ENCODE measurements around the gene SON. TPM values are rescaled to one million over a fixed set of nuclear protein-coding genes. Genes with fewer than 3 reads are reported as not detected.

The SON gene
- total RNA-seq, 1 experiment from 2014 or later = 329 TPM

DNA sequence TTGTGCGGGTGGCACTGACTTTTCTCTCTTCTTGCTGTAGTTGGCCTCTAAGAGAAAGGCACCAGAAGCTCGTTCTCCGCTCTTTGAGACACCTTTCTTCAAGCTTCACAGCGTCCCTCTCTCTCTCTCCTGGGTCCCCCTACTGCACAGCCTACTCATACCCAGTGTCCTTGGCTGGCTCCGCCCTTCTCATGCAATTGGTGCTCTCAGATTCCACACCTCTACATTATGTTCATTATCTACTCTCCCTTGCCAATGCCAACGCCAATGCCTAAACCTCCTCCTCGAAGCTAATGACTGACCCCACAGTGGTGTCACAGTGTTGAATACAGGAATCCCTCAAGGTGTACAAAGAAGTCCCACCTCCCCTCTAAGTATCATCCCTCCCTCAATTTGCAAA, 46.5 kb upstream of the SON start:
- no peak overlapping the region for H3T11ph ChIP-seq (ENCODE audit: low read length)
- no peaks in the 10 kb centered on the region for H3K4me1 ChIP-seq (ENCODE audit: insufficient read depth, low read length)
- no peaks in the 10 kb centered on the region; a peak in 2 of 5 replicates for H3K9me3 Mint-ChIP-seq
- H3K18ac ChIP-seq (ENCODE audit: insufficient read length, low read depth, low read length) = no peak overlapping the region
- peak overlapping the region in 1 of 2 experiments; percentile 26; a peak in 1 of 5 replicates for H3K4me3 Mint-ChIP-seq
- H3K79me1 ChIP-seq (ENCODE audit: insufficient read depth, low read depth, low read length, poor library complexity, severe bottlenecking) = no peaks in the 10 kb centered on the region
- H2AK5ac ChIP-seq (ENCODE audit: insufficient read length, low read length) = no peak overlapping the region
- H2BK120ac ChIP-seq (ENCODE audit: low read depth, low read length, poor library complexity, severe bottlenecking) = no peak overlapping the region
- no peak overlapping the region for H3K9ac ChIP-seq (ENCODE audit: extremely low read depth, insufficient read length, low read length)
- no peak overlapping the region for H3K23ac ChIP-seq (ENCODE audit: insufficient read length, low read depth, low read length)
- H3K36me3 Mint-ChIP-seq (ENCODE audit: insufficient read depth in 1 of 3, low read depth in 3 of 3) = no peaks in the 10 kb centered on the region; a peak in 1 of 7 replicates
- no peaks in the 10 kb centered on the region for H3K79me2 ChIP-seq (ENCODE audit: insufficient read depth, low read length)
- H3K4me1 Mint-ChIP-seq = peaks cover 22 to 28% of the 10 kb centered on the region in 2 experiments
- H4K5ac ChIP-seq (ENCODE audit: insufficient read length, low read depth, low read length) = no peak overlapping the region
- TF ChIP-seq, protein P1, sequence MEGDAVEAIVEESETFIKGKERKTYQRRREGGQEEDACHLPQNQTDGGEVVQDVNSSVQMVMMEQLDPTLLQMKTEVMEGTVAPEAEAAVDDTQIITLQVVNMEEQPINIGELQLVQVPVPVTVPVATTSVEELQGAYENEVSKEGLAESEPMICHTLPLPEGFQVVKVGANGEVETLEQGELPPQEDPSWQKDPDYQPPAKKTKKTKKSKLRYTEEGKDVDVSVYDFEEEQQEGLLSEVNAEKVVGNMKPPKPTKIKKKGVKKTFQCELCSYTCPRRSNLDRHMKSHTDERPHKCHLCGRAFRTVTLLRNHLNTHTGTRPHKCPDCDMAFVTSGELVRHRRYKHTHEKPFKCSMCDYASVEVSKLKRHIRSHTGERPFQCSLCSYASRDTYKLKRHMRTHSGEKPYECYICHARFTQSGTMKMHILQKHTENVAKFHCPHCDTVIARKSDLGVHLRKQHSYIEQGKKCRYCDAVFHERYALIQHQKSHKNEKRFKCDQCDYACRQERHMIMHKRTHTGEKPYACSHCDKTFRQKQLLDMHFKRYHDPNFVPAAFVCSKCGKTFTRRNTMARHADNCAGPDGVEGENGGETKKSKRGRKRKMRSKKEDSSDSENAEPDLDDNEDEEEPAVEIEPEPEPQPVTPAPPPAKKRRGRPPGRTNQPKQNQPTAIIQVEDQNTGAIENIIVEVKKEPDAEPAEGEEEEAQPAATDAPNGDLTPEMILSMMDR (conservative IDR thresholded peaks at IDR 0.05) = no peak
- H2AFZ ChIP-seq (ENCODE audit: low read length) = no peak overlapping the region
- H3K4ac ChIP-seq (ENCODE audit: low read depth, low read length) = no peak overlapping the region
- H3K56ac ChIP-seq (ENCODE audit: insufficient read length, low read depth, low read length) = no peak overlapping the region
- no peaks in the 10 kb centered on the region for H3K27me3 ChIP-seq (ENCODE audit: insufficient read depth, low read length)
- H4K20me1 ChIP-seq (ENCODE audit: control insufficient read depth, insufficient read depth, insufficient read length) = no peaks in the 10 kb centered on the region
- H3K9me3 ChIP-seq (ENCODE audit: control insufficient read depth, low read depth, low read length) = no peaks in the 10 kb centered on the region
- H3K4me2 ChIP-seq (ENCODE audit: insufficient read depth, insufficient read length, low read length) = no peak overlapping the region
- no peak overlapping the region for H2BK20ac ChIP-seq (ENCODE audit: low read depth, low read length, poor library complexity, severe bottlenecking)
- H4K91ac ChIP-seq (ENCODE audit: insufficient read length, low read depth, low read length) = no peak overlapping the region
- H3K23me2 ChIP-seq (ENCODE audit: insufficient read length, low read depth, low read length, poor library complexity, severe bottlenecking) = peaks cover 3% of the 10 kb centered on the region
- peak overlapping the region in 2 of 3 experiments; percentile 3 to 33; a peak in 2 of 7 replicates for H3K27ac Mint-ChIP-seq
- peak; percentile 39 for DNase-seq
- H2BK12ac ChIP-seq (ENCODE audit: insufficient read length, low read depth, low read length) = no peak overlapping the region
- H3K14ac ChIP-seq (ENCODE audit: insufficient read depth, low read length) = no peak overlapping the region
- no peak overlapping the region for H2BK5ac ChIP-seq (ENCODE audit: insufficient read length, low read length)
- H3K27ac ChIP-seq (ENCODE audit: insufficient read length, low read depth, low read length) = no peak overlapping the region
- no CpG with 5 or more reads among the region's 7 CpGs for WGBS (ENCODE audit: extremely low coverage, insufficient read length, low lambda C conversion rate)
- H4K8ac ChIP-seq (replicated peaks; ENCODE audit: insufficient read length, low read depth, low read length) = no peak overlapping the region
- H2BK15ac ChIP-seq (ENCODE audit: low read depth, low read length) = no peak overlapping the region
- H3K27me3 Mint-ChIP-seq (ENCODE audit: low read depth) = no peaks in the 10 kb centered on the region; the same call in 1 of the 2 replicates
